Suprapubic skin (tissue), 3 donors: Measurements from ENCODE around the gene CNDP1.

ENCODE experiments used
- CTCF ChIP-seq, 2 donors: fragments of 200-600 bp in 1 of 2; fragments of 450-650 bp in 1 of 2; sonication (generic) in 1 of 2; IDR thresholded peaks; one replicate each; pipeline ENCODE4 v1.5.1; 2016 to 2019; ENCODE audit warnings: antibody characterized with exemption in 2 of 2, mild to moderate bottlenecking in 1 of 2, moderate library complexity in 1 of 2
- EP300 ChIP-seq: sonication (generic); formaldehyde crosslinking; IDR thresholded peaks from one replicate; pipeline ENCODE4 v1.6.1; 2017; ENCODE audit warnings: antibody characterized with exemption
- POLR2A ChIP-seq, 2 donors: fragments of 450-650 bp; IDR thresholded peaks; one replicate each; pipeline ENCODE4 v1.6.1; 2017; ENCODE audit warnings: antibody characterized with exemption in 2 of 2, mild to moderate bottlenecking in 2 of 2, moderate library complexity in 2 of 2

- no peak for TF ChIP-seq POLR2A (IDR thresholded peaks at IDR 0.05)
- TF ChIP-seq EP300: no peak
- no peak for TF ChIP-seq CTCF (IDR thresholded peaks at IDR 0.05)
Measured at GRCh38 chr18:74507927-74508326, 26.4 kb upstream of the CNDP1 start.
